K562 (cell line): ENCODE data around the gene METRN. TPM values are rescaled to one million over a fixed set of nuclear protein-coding genes. Genes with fewer than 3 reads are reported as not detected.

Experiments used
- ATAC-seq: fragments of 200-7000 bp; cut with Tn5 transposase; 3 replicates; pipeline ENCODE4 v1.9.1; 2020; ENCODE audit warnings: moderate library complexity
- BruUV-seq: library from RNA; stranded (reverse); fragments of 400-500 nt; replicated peaks from 2 replicates; lab custom pipeline; 2021; lab: Mats Ljungman, UMichigan
- CTCF ChIA-PET: fragments of 300-600 bp; formaldehyde crosslinking; extraction: SDS; loops from one replicate; lab custom pipeline; 2021; ENCODE audit warnings: low intra/inter-chr PET ratio; lab: Yijun Ruan, JAX
- POLR2A ChIA-PET: fragments of 300-600, 350-650 bp; sonication (Branson Sonifier 250); formaldehyde crosslinking; extraction: SDS; loops from one replicate; lab custom pipeline; 2021; ENCODE audit warnings: antibody characterized with exemption, inconsistent platforms; lab: Yijun Ruan, JAX
- DNase-seq, 4 experiments: peaks; one replicate each; pipeline versions ENCODE4 v3.0.0 to v3.0.0-alpha.2; 2011 to 2018; ENCODE audit warnings: low spot score in 3 of 4, mixed read lengths in 3 of 4; ENCODE audit errors: extremely low read depth in 1 of 4
- FAIRE-seq: peaks from 2 replicates; lab custom pipeline; 2011; peaks lifted over from hg19 to GRCh38; lab: Jason Lieb, UNC
- H2AFZ ChIP-seq: 2 replicates; pipeline ENCODE4 v1.6.0; 2011; ENCODE audit warnings: low read depth, low read length, control low read depth, inconsistent platforms
- H3K27ac ChIP-seq: fragments of 200-600 bp; 3 replicates; pipeline ENCODE4 v1.8.0; 2011; ENCODE audit warnings: low read depth, mild to moderate bottlenecking, control low read depth, inconsistent platforms, low read length, moderate library complexity, mixed read lengths; ENCODE audit errors: extremely low read depth
- H3K27me3 ChIP-seq, 2 experiments: fragments of 300-600 bp in 1 of 2; 2 replicates in 1 of 2; 3 replicates in 1 of 2; pipeline versions ENCODE4 v1.6.0 to v1.8.0; 2011; ENCODE audit warnings: inconsistent platforms in 2 of 2, low read length in 2 of 2, mild to moderate bottlenecking in 1 of 2, mixed read lengths in 1 of 2, moderate library complexity in 1 of 2; ENCODE audit not compliant: control insufficient read depth in 2 of 2, insufficient read depth in 2 of 2
- H3K36me3 ChIP-seq: fragments of 300-600 bp; 3 replicates; pipeline ENCODE4 v1.8.0; 2011; ENCODE audit warnings: mild to moderate bottlenecking, low read length, inconsistent platforms; ENCODE audit not compliant: control insufficient read depth, insufficient read depth
- H3K4me1 ChIP-seq, 2 experiments: fragments of 200-600 bp in 1 of 2; replicated peaks in 1 of 2; 2 replicates in 1 of 2; 3 replicates in 1 of 2; pipeline versions ENCODE4 v1.5.1 to v1.8.0; 2011; ENCODE audit warnings: inconsistent platforms in 2 of 2, low read length in 2 of 2, mild to moderate bottlenecking in 1 of 2, mixed read lengths in 1 of 2, moderate library complexity in 1 of 2; ENCODE audit not compliant: control insufficient read depth in 2 of 2, insufficient read depth in 2 of 2
- H3K4me2 ChIP-seq: 2 replicates; pipeline ENCODE4 v1.6.1; 2011; ENCODE audit warnings: low read length, control low read depth, inconsistent platforms, mixed read lengths; ENCODE audit not compliant: insufficient read depth
- H3K4me3 ChIP-seq: fragments of 200-600 bp; sonication (generic), shearing (Covaris generic); 2 replicates; pipeline ENCODE4 v1.5.1; 2016; ENCODE audit warnings: control low read depth, inconsistent platforms
- H3K79me2 ChIP-seq: fragments of 200-600 bp; 3 replicates; pipeline ENCODE4 v1.8.0; 2011; ENCODE audit warnings: low read length, inconsistent platforms; ENCODE audit not compliant: control insufficient read depth, insufficient read depth
- H3K9ac ChIP-seq, 2 experiments: 2 replicates each; pipeline versions ENCODE4 v1.6.0 to v1.6.1; 2011; ENCODE audit warnings: low read depth in 2 of 2, low read length in 2 of 2, control low read depth in 1 of 2, inconsistent platforms in 1 of 2, mild to moderate bottlenecking in 1 of 2, mixed read lengths in 1 of 2; ENCODE audit not compliant: insufficient read depth in 1 of 2
- H3K9me1 ChIP-seq: one replicate; pipeline ENCODE4 v1.6.0; 2011; ENCODE audit warnings: inconsistent platforms, mild to moderate bottlenecking, low read length, moderate library complexity; ENCODE audit not compliant: control insufficient read depth, insufficient read depth
- H3K9me3 ChIP-seq: replicated peaks from 2 replicates; pipeline ENCODE4 v1.5.1; 2011; ENCODE audit warnings: low read depth, low read length, inconsistent platforms; ENCODE audit not compliant: control insufficient read depth, insufficient read depth
- H4K20me1 ChIP-seq: replicated peaks from 2 replicates; pipeline ENCODE4 v1.6.1; 2011; ENCODE audit warnings: low read length, inconsistent platforms, mixed read lengths; ENCODE audit not compliant: control insufficient read depth, insufficient read depth
- COPS2 ChIP-seq: fragments of 450-650 bp; conservative IDR thresholded peaks from 2 replicates; pipeline ENCODE4 v1.6.1; 2016; ENCODE audit warnings: mild to moderate bottlenecking, moderate library complexity
- CTCF ChIP-seq, 3 experiments: IDR thresholded peaks in 2 of 3; conservative IDR thresholded peaks in 1 of 3; 2 replicates each; pipeline ENCODE4 v1.5.1; 2011 to 2012; ENCODE audit warnings: low read length in 3 of 3, mild to moderate bottlenecking in 3 of 3, control low read depth in 2 of 3, improper control_type of control experiment in 1 of 3, inconsistent platforms in 1 of 3, low read depth in 1 of 3, mixed read lengths in 1 of 3, moderate library complexity in 1 of 3; ENCODE audit not compliant: insufficient read depth in 2 of 3
- ETV5 ChIP-seq: sonication (generic); formaldehyde crosslinking; IDR thresholded peaks from 2 replicates; pipeline ENCODE4 v1.4.0; 2020; ENCODE audit warnings: low read depth, mild to moderate bottlenecking, missing genetic modification reagents
- FOXA3 ChIP-seq, 2 experiments: fragments of 450-650 bp in 1 of 2; sonication (generic) in 1 of 2; formaldehyde crosslinking; IDR thresholded peaks in 1 of 2; conservative IDR thresholded peaks in 1 of 2; 2 replicates each; pipeline versions ENCODE4 v1.4.0 to v1.8.0; 2020 to 2022; ENCODE audit warnings: mild to moderate bottlenecking in 2 of 2, missing genetic modification reagents in 1 of 2
- HMGXB4 ChIP-seq: sonication (generic); formaldehyde crosslinking; IDR thresholded peaks from 2 replicates; pipeline ENCODE4 v1.8.1; 2023; ENCODE audit warnings: mild to moderate bottlenecking, missing genetic modification reagents
- KDM5B ChIP-seq: fragments of 200-600 bp; sonication (generic); IDR thresholded peaks from 2 replicates; pipeline ENCODE4 v1.6.1; 2012; ENCODE audit warnings: low read depth, mild to moderate bottlenecking, moderate library complexity, low read length, control low read depth, inconsistent platforms; ENCODE audit not compliant: insufficient replicate concordance
- SIN3A ChIP-seq, 2 experiments: fragments of 150-350 bp in 1 of 2; IDR thresholded peaks; 2 replicates each; pipeline ENCODE4 v1.6.1; 2011 to 2016; ENCODE audit warnings: borderline replicate concordance in 2 of 2, low read depth in 2 of 2, low read length in 2 of 2, mild to moderate bottlenecking in 2 of 2, moderate library complexity in 2 of 2; ENCODE audit not compliant: control insufficient read depth in 1 of 2
- SMC3 ChIP-seq: conservative IDR thresholded peaks from 2 replicates; pipeline ENCODE4 v1.6.1; 2011; ENCODE audit warnings: low read depth, low read length, improper control_type of control experiment; ENCODE audit not compliant: insufficient read depth
- SRF ChIP-seq, 2 experiments: fragments of 250-450, 450-650 bp in 1 of 2; sonication (Bioruptor Pico) in 1 of 2; sonication (generic) in 1 of 2; formaldehyde crosslinking; IDR thresholded peaks; 2 replicates each; pipeline versions ENCODE4 v1.5.0 to v1.5.1; 2020 to 2022; ENCODE audit warnings: mild to moderate bottlenecking in 1 of 2, missing genetic modification reagents in 1 of 2
- SUPT5H ChIP-seq: fragments of 450-650 bp; IDR thresholded peaks from 2 replicates; pipeline ENCODE4 v1.6.1; 2016
- YY1 ChIP-seq, 3 experiments: IDR thresholded peaks; 2 replicates each; pipeline ENCODE4 v1.6.1; 2011; ENCODE audit warnings: low read length in 2 of 3, mild to moderate bottlenecking in 2 of 3, moderate library complexity in 2 of 3, borderline replicate concordance in 1 of 3, control low read depth in 1 of 3, low read depth in 1 of 3; ENCODE audit not compliant: insufficient read depth in 3 of 3, insufficient replicate concordance in 2 of 3, control insufficient read depth in 1 of 3, insufficient read length in 1 of 3; ENCODE audit errors: extremely low read depth in 1 of 3
- ZNF232 ChIP-seq: sonication (generic); formaldehyde crosslinking; IDR thresholded peaks from 2 replicates; pipeline ENCODE4 v1.8.0; 2022; ENCODE audit warnings: mild to moderate bottlenecking, missing genetic modification reagents
- ZNF384 ChIP-seq: IDR thresholded peaks from 2 replicates; pipeline ENCODE4 v1.6.1; 2012; ENCODE audit warnings: low read depth, low read length, improper control_type of control experiment
- WGBS: fragments of 100-300 bp; shearing (Covaris generic); methylation state at CpG from one replicate; pipeline ENCODE4 v1.1.6; 2016; ENCODE audit warnings: low coverage, mixed read lengths; ENCODE audit not compliant: insufficient coverage; ENCODE audit errors: missing lambda C conversion rate; 5-methylcytosine and 5-hydroxymethylcytosine counted together
- in situ Hi-C: fragments of 300-500 bp; cut with MboI; formaldehyde crosslinking; loops from 4 replicates; pipeline ENCODE4 v1.15.0; 2018; ENCODE audit warnings: inconsistent platforms, mixed read lengths
- intact Hi-C: fragments of 100-400 bp; cut with micrococcal nuclease; formaldehyde crosslinking; loops from 2 replicates; pipeline ENCODE4 v1.14.2; 2022
- polyA plus RNA-seq, 8 experiments: library from polyadenylated mRNA; depleted of rRNA in 4 of 8; stranded (reverse) in 5 of 8; unstranded in 3 of 8; fragments of >200 nt; fragmentation: Nextera tagmentation in 2 of 8; fragmentation: Illumina TruSeq in 1 of 8; extraction: Ambion mirVana in 2 of 8; extraction: Trizol in 1 of 8; gene quantifications; 2 replicates each; pipeline versions ENCODE4 v1.2.1 to v1.2.3, GENCODE V29; 2011 to 2014; ENCODE audit warnings: inconsistent platforms in 1 of 8, missing spikeins in 1 of 8
- total RNA-seq, 7 experiments: library from RNA; depleted of rRNA in 6 of 7; stranded (reverse); fragments of >200 nt in 6 of 7; fragmentation: Illumina TruSeq in 2 of 7; extraction: Trizol in 2 of 7; gene quantifications; 2 replicates each; pipeline versions ENCODE4 v1.2.1 to v1.2.3, GENCODE V29; 2011 to 2021; ENCODE audit warnings: low replicate concordance in 1 of 7

METRN gene
- total and polyA plus RNA-seq, 9 of the 15 experiments (the other 6 are each of a cell fraction or from before 2014, with no cell fraction given): 0.20 to 89.8 (median 15.4) TPM

- in situ Hi-C loops: loop anchor here (10.0 kb wide), 1 partner anchor 335 kb away; no protein-coding TSS in a partner anchor
- Histone ChIP-seq H3K9ac (peak overlapping the region; percentile 96 to 99), H3K4me1 (peaks cover 17 to 98% of the 10 kb centered on the region in 2 experiments; a peak in 4 of 5 replicates), H4K20me1 (no peaks in the 10 kb centered on the region; the same call in 1 of the 2 replicates), H3K79me2 (peaks cover 54% of the 10 kb centered on the region), H3K36me3 (peaks cover 31% of the 10 kb centered on the region; the same call in 2 of the 3 replicates), H3K27me3 (no peaks in the 10 kb centered on the region), H3K4me2 (peak overlapping the region; percentile 90), H3K4me3 (peak overlapping the region; percentile 100), H2AFZ (peak overlapping the region; percentile 91; the same call in 1 of the 2 replicates), H3K9me3 (no peaks in the 10 kb centered on the region), H3K27ac (peak overlapping the region; percentile 97), H3K9me1 (peaks cover 3% of the 10 kb centered on the region)
- intact Hi-C loops: no loop called here
- DNase-seq: peak in 2 of 4 experiments; percentile 66 to 79
- 1% methylated on average over 16 of the region's 16 CpGs for WGBS
- ChIA-PET POLR2A (interaction anchor here (0.5 to 2.3 kb wide), 11 partner anchors 10 to 1090 kb away, joined by 3 to 16 read pairs (median 4); no protein-coding TSS in a partner anchor), CTCF (no interaction called here)
- ATAC-seq: peak; percentile 27
- BruUV-seq: TSS peak; percentile 86
- no peak for FAIRE-seq
- no peak for TF ChIP-seq KDM5B
- TF ChIP-seq ETV5 (CRISPR knock-in tag): no peak; the same call in 1 of the 2 replicates
- 0 out of 2 replicates have a peak, but pooled peaks have one; percentile 12 for TF ChIP-seq SMC3
- TF ChIP-seq CTCF (IDR thresholded peaks at IDR 0.05 in 2 of 3, conservative IDR thresholded peaks at IDR 0.05 in 1 of 3; ENCODE audit: insufficient read depth in 2 of 3, low read depth in 1 of 3, low read length in 3 of 3): peak; percentile 54 to 62 (median 57)
- TF ChIP-seq ZNF384: peak; percentile 63
- TF ChIP-seq SUPT5H: 0 out of 2 replicates have a peak, but pooled peaks have one; percentile 9
- peak in 1 of 2 experiments; percentile 25; a peak in 1 of 4 replicates for TF ChIP-seq SIN3A (IDR thresholded peaks at IDR 0.05; ENCODE audit: borderline replicate concordance in 2 of 2, control insufficient read depth in 1 of 2, low read depth in 2 of 2, low read length in 2 of 2)
- no peak for TF ChIP-seq SRF (CRISPR knock-in tag; IDR thresholded peaks at IDR 0.05)
- TF ChIP-seq ZNF232 (CRISPR knock-in tag): no peak
- no peak for TF ChIP-seq COPS2
- no peak for TF ChIP-seq FOXA3 (CRISPR knock-in tag; conservative IDR thresholded peaks at IDR 0.05 in 1 of 2, IDR thresholded peaks at IDR 0.05 in 1 of 2)
- no peak for TF ChIP-seq YY1 (IDR thresholded peaks at IDR 0.05; ENCODE audit: borderline replicate concordance in 1 of 3, control insufficient read depth in 1 of 3, extremely low read depth in 1 of 3, insufficient read depth in 3 of 3, insufficient read length in 1 of 3, insufficient replicate concordance in 2 of 3, low read depth in 1 of 3, low read length in 2 of 3)
- 0 out of 2 replicates have a peak, but pooled peaks have one; percentile 40 for TF ChIP-seq HMGXB4 (CRISPR knock-in tag)
Measured at GRCh38 chr16:719815-720446, 5.0 kb downstream of the METRN start.
